ENCODE results near the gene SNX1. TPM values are rescaled to one million over a fixed set of nuclear protein-coding genes. Genes with fewer than 3 reads are reported as not detected.
"Not testable (repeated sequence)": the region's sequence is repeated elsewhere in the genome, so short reads cannot be mapped to it uniquely, and the experiment has no call there.

The SNX1 gene
- total RNA-seq, 1 experiment from 2014 or later, result 94.5 TPM

- CTCF ChIA-PET, result no interaction called here
Measured at GRCh38 chr15:64112904-64113303, 17.1 kb downstream of the SNX1 start.

GRCh38 chr15:64117759-64118487, 22.1 kb downstream of the SNX1 start:
- TF ChIP-seq CTCF (conservative IDR thresholded peaks at IDR 0.05; ENCODE audit: low read depth, low read length), result no peak
- no peak for TF ChIP-seq EZH2 (IDR thresholded peaks at IDR 0.05; ENCODE audit: borderline replicate concordance, low read depth, low read length, poor library complexity, severe bottlenecking)
- peaks cover 67% of the 10 kb centered on the region for H3K36me3 ChIP-seq (ENCODE audit: insufficient read depth, low read length, poor library complexity, severe bottlenecking)
- DNase-seq (ENCODE audit: low spot score), result no peak
- intact Hi-C loops (cut with micrococcal nuclease; ENCODE audit: unreplicated experiment), result no loop called here
- no peaks in the 10 kb centered on the region for H3K9me3 ChIP-seq (ENCODE audit: low read depth, low read length, poor library complexity, severe bottlenecking)
- no peaks in the 10 kb centered on the region for H3K4me1 ChIP-seq (ENCODE audit: insufficient read depth, low read length, poor library complexity, severe bottlenecking)
- CTCF ChIA-PET, result interaction anchor here (0.9 kb wide), 1 partner anchor 51 kb away, joined by 3 read pairs; no protein-coding TSS in a partner anchor
- H3K27me3 ChIP-seq (replicated peaks; ENCODE audit: insufficient read depth, low read depth, low read length, poor library complexity), result no peaks in the 10 kb centered on the region
- no peak overlapping the region for H3K4me3 ChIP-seq (ENCODE audit: low read depth, low read length, poor library complexity, severe bottlenecking)
- POLR2A ChIA-PET (ENCODE audit: low non-redundant PET), result no interaction called here
- no TSS peak for BruUV-seq (replicated peaks)
- no peak overlapping the region for H3K27ac ChIP-seq (ENCODE audit: low read depth, low read length, poor library complexity, severe bottlenecking)

More at GRCh38 chr15:64112904-64113303, 17.1 kb downstream of the SNX1 start:
- intact Hi-C loops (cut with micrococcal nuclease; ENCODE audit: unreplicated experiment), result no loop called here
- peaks cover 21% of the 10 kb centered on the region for H3K36me3 ChIP-seq (ENCODE audit: insufficient read depth, low read length, poor library complexity, severe bottlenecking)
- H3K27ac ChIP-seq (ENCODE audit: low read depth, low read length, poor library complexity, severe bottlenecking), result no peak overlapping the region
- no peaks in the 10 kb centered on the region for H3K9me3 ChIP-seq (ENCODE audit: low read depth, low read length, poor library complexity, severe bottlenecking)
- no peaks in the 10 kb centered on the region for H3K4me1 ChIP-seq (ENCODE audit: insufficient read depth, low read length, poor library complexity, severe bottlenecking)
- no peak for DNase-seq (ENCODE audit: low spot score)
- TF ChIP-seq EZH2 (IDR thresholded peaks at IDR 0.05; ENCODE audit: borderline replicate concordance, low read depth, low read length, poor library complexity, severe bottlenecking) (no peak), CTCF (conservative IDR thresholded peaks at IDR 0.05; ENCODE audit: low read depth, low read length) (no peak)
- no peaks in the 10 kb centered on the region for H3K27me3 ChIP-seq (replicated peaks; ENCODE audit: insufficient read depth, low read depth, low read length, poor library complexity)
- POLR2A ChIA-PET (ENCODE audit: low non-redundant PET), result no interaction called here
- BruUV-seq (replicated peaks), result no TSS peak
- no peak overlapping the region for H3K4me3 ChIP-seq (ENCODE audit: low read depth, low read length, poor library complexity, severe bottlenecking)

GRCh38 chr15:64120322-64120721, 24.5 kb downstream of the SNX1 start:
- H3K4me3 ChIP-seq (ENCODE audit: low read depth, low read length, poor library complexity, severe bottlenecking); DNase-seq (ENCODE audit: low spot score); intact Hi-C loops (cut with micrococcal nuclease; ENCODE audit: unreplicated experiment); H3K27me3 ChIP-seq (replicated peaks; ENCODE audit: insufficient read depth, low read depth, low read length, poor library complexity); BruUV-seq (replicated peaks); H3K4me1 ChIP-seq (ENCODE audit: insufficient read depth, low read length, poor library complexity, severe bottlenecking); H3K27ac ChIP-seq (ENCODE audit: low read depth, low read length, poor library complexity, severe bottlenecking); H3K9me3 ChIP-seq (ENCODE audit: low read depth, low read length, poor library complexity, severe bottlenecking); POLR2A ChIA-PET (ENCODE audit: low non-redundant PET); CTCF ChIA-PET: not testable (repeated sequence)
- peaks cover 70% of the 10 kb centered on the region for H3K36me3 ChIP-seq (ENCODE audit: insufficient read depth, low read length, poor library complexity, severe bottlenecking)

GRCh38 chr15:64121614-64122013, 25.8 kb downstream of the SNX1 start:
- Histone ChIP-seq H3K36me3 (ENCODE audit: insufficient read depth, low read length, poor library complexity, severe bottlenecking) (peaks cover 77% of the 10 kb centered on the region), H3K27ac (ENCODE audit: low read depth, low read length, poor library complexity, severe bottlenecking) (no peak overlapping the region), H3K27me3 (replicated peaks; ENCODE audit: insufficient read depth, low read depth, low read length, poor library complexity) (no peaks in the 10 kb centered on the region), H3K4me3 (ENCODE audit: low read depth, low read length, poor library complexity, severe bottlenecking) (no peak overlapping the region), H3K9me3 (ENCODE audit: low read depth, low read length, poor library complexity, severe bottlenecking) (no peaks in the 10 kb centered on the region), H3K4me1 (ENCODE audit: insufficient read depth, low read length, poor library complexity, severe bottlenecking) (no peaks in the 10 kb centered on the region)
- TF ChIP-seq EZH2 (IDR thresholded peaks at IDR 0.05; ENCODE audit: borderline replicate concordance, low read depth, low read length, poor library complexity, severe bottlenecking) (no peak), CTCF (conservative IDR thresholded peaks at IDR 0.05; ENCODE audit: low read depth, low read length) (no peak)
- intact Hi-C loops (cut with micrococcal nuclease; ENCODE audit: unreplicated experiment), result no loop called here
- CTCF ChIA-PET, result interaction anchor here (0.7 kb wide), 1 partner anchor 55 kb away, joined by 7 read pairs; no protein-coding TSS in a partner anchor
- no TSS peak for BruUV-seq (replicated peaks)
- DNase-seq (ENCODE audit: low spot score), result no peak
- POLR2A ChIA-PET (ENCODE audit: low non-redundant PET), result no interaction called here

Data from A673 (cell line).